Panc1 (cell line): Measurements from ENCODE around the gene PEX10. TPM values are rescaled to one million over a fixed set of nuclear protein-coding genes. Genes with fewer than 3 reads are reported as not detected.

Experiments used
- ATAC-seq: fragments of 200-7000 bp; cut with Tn5 transposase; 2 replicates; pipeline ENCODE4 v1.9.1; 2020; ENCODE audit warnings: mild to moderate bottlenecking, moderate library complexity
- BruUV-seq: library from RNA; stranded (reverse); fragments of 400-500 nt; replicated peaks from 2 replicates; lab custom pipeline; 2021; lab: Mats Ljungman, UMichigan
- CTCF ChIA-PET: fragments of 300-600 bp; sonication (Branson Sonifier 250); formaldehyde crosslinking; loops from one replicate; lab custom pipeline; 2022; ENCODE audit warnings: antibody characterized with exemption; lab: Charles Lee
- POLR2A ChIA-PET: fragments of 300-600 bp; sonication (Branson Sonifier 250); formaldehyde crosslinking; loops from one replicate; lab custom pipeline; 2022; ENCODE audit warnings: antibody characterized with exemption; lab: Charles Lee
- DNase-seq: peaks from one replicate; pipeline ENCODE4 v3.0.0-alpha.2; 2010; ENCODE audit warnings: low read depth, low spot score
- H3K27ac ChIP-seq: 2 replicates; pipeline ENCODE4 v1.5.1; 2011; ENCODE audit warnings: mild to moderate bottlenecking, low read length, inconsistent platforms
- H3K27me3 ChIP-seq: fragments of 200-500 bp; sonication (Bioruptor generic); 2 replicates; pipeline ENCODE4 v1.6.0; 2014; ENCODE audit warnings: low read length, inconsistent platforms; ENCODE audit not compliant: control insufficient read depth, insufficient read depth
- H3K36me3 ChIP-seq: fragments of 200-500 bp; sonication (Bioruptor generic); 2 replicates; pipeline ENCODE4 v1.5.1; 2014; ENCODE audit warnings: inconsistent platforms, mild to moderate bottlenecking, low read length, moderate library complexity; ENCODE audit not compliant: control insufficient read depth, insufficient read depth
- H3K4me1 ChIP-seq: 2 replicates; pipeline ENCODE4 v1.5.1; 2011; ENCODE audit warnings: inconsistent platforms, mild to moderate bottlenecking, low read length, moderate library complexity; ENCODE audit not compliant: control insufficient read depth, insufficient read depth
- H3K4me3 ChIP-seq, 2 experiments: 2 replicates each; pipeline ENCODE4 v1.5.1; 2011 to 2012; ENCODE audit warnings: low read depth in 2 of 2, low read length in 2 of 2, mild to moderate bottlenecking in 2 of 2, inconsistent platforms in 1 of 2, moderate library complexity in 1 of 2
- H3K9me3 ChIP-seq: fragments of 200-500 bp; sonication (Bioruptor generic); 2 replicates; pipeline ENCODE4 v1.5.1; 2014; ENCODE audit warnings: low read depth, mild to moderate bottlenecking, inconsistent platforms, low read length, moderate library complexity; ENCODE audit not compliant: control insufficient read depth, insufficient read depth
- POLR2AphosphoS5 ChIP-seq: IDR thresholded peaks from 2 replicates; pipeline ENCODE4 v1.6.1; 2012; ENCODE audit warnings: mild to moderate bottlenecking, low read depth, low read length, moderate library complexity
- SIN3A ChIP-seq: IDR thresholded peaks from 2 replicates; pipeline ENCODE4 v1.6.1; 2012; ENCODE audit warnings: low read depth, mild to moderate bottlenecking, low read length, moderate library complexity, borderline replicate concordance; ENCODE audit not compliant: insufficient read depth
- TCF7L2 ChIP-seq: IDR thresholded peaks from 2 replicates; pipeline ENCODE4 v1.6.1; 2011; ENCODE audit warnings: mild to moderate bottlenecking, low read depth, low read length, inconsistent platforms
- in situ Hi-C: cut with HindIII; loops from 2 replicates; pipeline ENCODE4 v1.10.0; 2016; ENCODE audit warnings: low sequenced_read_pairs, low pct_unique_long_range_greater_than_20kb
- intact Hi-C: fragments of 100-400 bp; cut with micrococcal nuclease; formaldehyde crosslinking; loops from one replicate; pipeline ENCODE4 v1.10.0; 2022; ENCODE audit not compliant: unreplicated experiment
- total RNA-seq: library from RNA; stranded (reverse); gene quantifications from one replicate; pipeline ENCODE4 v1.2.1, GENCODE V29; 2021; ENCODE audit not compliant: unreplicated experiment
- TF ChIP-seq, protein P1 (sequence below), 2 experiments: IDR thresholded peaks; 2 replicates each; pipeline ENCODE4 v1.6.1; 2011 to 2012; ENCODE audit warnings: low read depth in 2 of 2, control low read depth in 1 of 2, low read length in 1 of 2, mild to moderate bottlenecking in 1 of 2, moderate library complexity in 1 of 2; ENCODE audit not compliant: insufficient read depth in 1 of 2
- TF ChIP-seq, protein P2 (sequence below): fragments of 450-650 bp; IDR thresholded peaks from 2 replicates; pipeline ENCODE4 v1.5.1; 2017; ENCODE audit warnings: mild to moderate bottlenecking

The PEX10 gene
- total RNA-seq, 1 experiment from 2014 or later: 49.8 TPM

DNA sequence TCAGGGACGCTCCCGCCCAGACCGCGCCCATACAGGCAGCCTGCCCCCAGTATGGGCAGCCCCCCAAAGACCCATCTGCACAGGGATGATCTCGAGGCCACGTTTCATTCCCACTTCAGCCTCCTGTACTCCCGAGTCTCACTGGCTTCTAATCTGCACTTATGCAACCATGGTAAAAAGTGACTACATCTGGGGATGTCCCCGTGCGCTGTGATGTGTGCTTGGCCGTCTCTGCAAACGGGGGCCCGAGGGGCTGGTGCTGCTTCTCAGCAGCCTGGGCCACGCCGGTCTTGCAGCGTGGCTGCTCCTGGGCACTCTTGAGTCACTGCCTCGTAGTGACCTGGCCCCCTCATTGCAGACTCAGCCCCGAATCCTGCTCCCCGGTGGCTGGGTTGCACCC lies 46.3 kb upstream of the PEX10 start:
- ChIA-PET CTCF (no interaction called here), POLR2A (no interaction called here)
- TF ChIP-seq SIN3A (no peak), TCF7L2 (no peak), POLR2AphosphoS5 (no peak)
- TF ChIP-seq, protein P1, sequence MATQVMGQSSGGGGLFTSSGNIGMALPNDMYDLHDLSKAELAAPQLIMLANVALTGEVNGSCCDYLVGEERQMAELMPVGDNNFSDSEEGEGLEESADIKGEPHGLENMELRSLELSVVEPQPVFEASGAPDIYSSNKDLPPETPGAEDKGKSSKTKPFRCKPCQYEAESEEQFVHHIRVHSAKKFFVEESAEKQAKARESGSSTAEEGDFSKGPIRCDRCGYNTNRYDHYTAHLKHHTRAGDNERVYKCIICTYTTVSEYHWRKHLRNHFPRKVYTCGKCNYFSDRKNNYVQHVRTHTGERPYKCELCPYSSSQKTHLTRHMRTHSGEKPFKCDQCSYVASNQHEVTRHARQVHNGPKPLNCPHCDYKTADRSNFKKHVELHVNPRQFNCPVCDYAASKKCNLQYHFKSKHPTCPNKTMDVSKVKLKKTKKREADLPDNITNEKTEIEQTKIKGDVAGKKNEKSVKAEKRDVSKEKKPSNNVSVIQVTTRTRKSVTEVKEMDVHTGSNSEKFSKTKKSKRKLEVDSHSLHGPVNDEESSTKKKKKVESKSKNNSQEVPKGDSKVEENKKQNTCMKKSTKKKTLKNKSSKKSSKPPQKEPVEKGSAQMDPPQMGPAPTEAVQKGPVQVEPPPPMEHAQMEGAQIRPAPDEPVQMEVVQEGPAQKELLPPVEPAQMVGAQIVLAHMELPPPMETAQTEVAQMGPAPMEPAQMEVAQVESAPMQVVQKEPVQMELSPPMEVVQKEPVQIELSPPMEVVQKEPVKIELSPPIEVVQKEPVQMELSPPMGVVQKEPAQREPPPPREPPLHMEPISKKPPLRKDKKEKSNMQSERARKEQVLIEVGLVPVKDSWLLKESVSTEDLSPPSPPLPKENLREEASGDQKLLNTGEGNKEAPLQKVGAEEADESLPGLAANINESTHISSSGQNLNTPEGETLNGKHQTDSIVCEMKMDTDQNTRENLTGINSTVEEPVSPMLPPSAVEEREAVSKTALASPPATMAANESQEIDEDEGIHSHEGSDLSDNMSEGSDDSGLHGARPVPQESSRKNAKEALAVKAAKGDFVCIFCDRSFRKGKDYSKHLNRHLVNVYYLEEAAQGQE (IDR thresholded peaks at IDR 0.05; ENCODE audit: insufficient read depth in 1 of 2, low read depth in 2 of 2, low read length in 1 of 2): no peak
- H3K27ac ChIP-seq: peak overlapping the region; percentile 95
- in situ Hi-C loops: no loop called here
- H3K36me3 ChIP-seq: no peaks in the 10 kb centered on the region
- BruUV-seq: no TSS peak
- DNase-seq (no peak), ATAC-seq (0 out of 2 replicates have a peak, but pooled peaks have one; percentile 9)
- peaks cover 100% of the 10 kb centered on the region for H3K4me1 ChIP-seq
- no peak overlapping the region for H3K4me3 ChIP-seq
- no peaks in the 10 kb centered on the region for H3K9me3 ChIP-seq
- no peaks in the 10 kb centered on the region for H3K27me3 ChIP-seq
- intact Hi-C loops: no loop called here

DNA sequence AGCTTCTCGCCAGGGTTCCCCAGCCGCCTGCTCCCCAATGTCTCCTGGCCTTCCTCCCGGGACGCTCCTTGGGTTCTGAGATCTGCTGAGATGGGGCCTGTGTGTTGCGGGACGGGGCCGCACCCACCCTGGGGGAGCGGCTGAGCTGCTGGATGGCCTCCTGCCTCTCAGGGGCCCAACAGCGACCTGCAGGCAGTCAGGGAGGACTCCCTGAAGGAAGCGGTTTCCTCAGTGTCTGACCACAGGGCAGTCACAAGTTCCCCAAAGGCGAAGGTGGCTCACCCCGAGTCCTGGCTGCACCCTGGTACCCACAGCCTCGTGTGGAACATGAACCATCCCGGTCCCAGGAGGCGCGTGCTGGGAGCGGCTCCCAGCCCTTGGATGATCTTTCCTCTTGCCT lies 45.1 kb upstream of the PEX10 start:
- Histone ChIP-seq H3K4me3 (no peak overlapping the region), H3K27me3 (no peaks in the 10 kb centered on the region), H3K4me1 (peaks cover 100% of the 10 kb centered on the region), H3K27ac (peak overlapping the region; percentile 95), H3K9me3 (no peaks in the 10 kb centered on the region), H3K36me3 (no peaks in the 10 kb centered on the region)
- no TSS peak for BruUV-seq
- ATAC-seq (no peak), DNase-seq (no peak)
- intact Hi-C loops: no loop called here
- POLR2A ChIA-PET: no interaction called here
- TF ChIP-seq, protein P1 (IDR thresholded peaks at IDR 0.05; ENCODE audit: insufficient read depth in 1 of 2, low read depth in 2 of 2, low read length in 1 of 2): no peak
- TF ChIP-seq, protein P2, sequence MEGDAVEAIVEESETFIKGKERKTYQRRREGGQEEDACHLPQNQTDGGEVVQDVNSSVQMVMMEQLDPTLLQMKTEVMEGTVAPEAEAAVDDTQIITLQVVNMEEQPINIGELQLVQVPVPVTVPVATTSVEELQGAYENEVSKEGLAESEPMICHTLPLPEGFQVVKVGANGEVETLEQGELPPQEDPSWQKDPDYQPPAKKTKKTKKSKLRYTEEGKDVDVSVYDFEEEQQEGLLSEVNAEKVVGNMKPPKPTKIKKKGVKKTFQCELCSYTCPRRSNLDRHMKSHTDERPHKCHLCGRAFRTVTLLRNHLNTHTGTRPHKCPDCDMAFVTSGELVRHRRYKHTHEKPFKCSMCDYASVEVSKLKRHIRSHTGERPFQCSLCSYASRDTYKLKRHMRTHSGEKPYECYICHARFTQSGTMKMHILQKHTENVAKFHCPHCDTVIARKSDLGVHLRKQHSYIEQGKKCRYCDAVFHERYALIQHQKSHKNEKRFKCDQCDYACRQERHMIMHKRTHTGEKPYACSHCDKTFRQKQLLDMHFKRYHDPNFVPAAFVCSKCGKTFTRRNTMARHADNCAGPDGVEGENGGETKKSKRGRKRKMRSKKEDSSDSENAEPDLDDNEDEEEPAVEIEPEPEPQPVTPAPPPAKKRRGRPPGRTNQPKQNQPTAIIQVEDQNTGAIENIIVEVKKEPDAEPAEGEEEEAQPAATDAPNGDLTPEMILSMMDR: peak; percentile 2; the same call in 1 of the 2 replicates
- in situ Hi-C loops: no loop called here
- CTCF ChIA-PET: no interaction called here
